ENCODE results near the gene PCLAF. TPM values are rescaled to one million over a fixed set of nuclear protein-coding genes. Genes with fewer than 3 reads are reported as not detected.
"Not testable (repeated sequence)": the region's sequence is repeated elsewhere in the genome, so short reads cannot be mapped to it uniquely, and the experiment has no call there.

PCLAF gene
- total RNA-seq, 1 donor from 2014 or later = 8.4 TPM

DNA sequence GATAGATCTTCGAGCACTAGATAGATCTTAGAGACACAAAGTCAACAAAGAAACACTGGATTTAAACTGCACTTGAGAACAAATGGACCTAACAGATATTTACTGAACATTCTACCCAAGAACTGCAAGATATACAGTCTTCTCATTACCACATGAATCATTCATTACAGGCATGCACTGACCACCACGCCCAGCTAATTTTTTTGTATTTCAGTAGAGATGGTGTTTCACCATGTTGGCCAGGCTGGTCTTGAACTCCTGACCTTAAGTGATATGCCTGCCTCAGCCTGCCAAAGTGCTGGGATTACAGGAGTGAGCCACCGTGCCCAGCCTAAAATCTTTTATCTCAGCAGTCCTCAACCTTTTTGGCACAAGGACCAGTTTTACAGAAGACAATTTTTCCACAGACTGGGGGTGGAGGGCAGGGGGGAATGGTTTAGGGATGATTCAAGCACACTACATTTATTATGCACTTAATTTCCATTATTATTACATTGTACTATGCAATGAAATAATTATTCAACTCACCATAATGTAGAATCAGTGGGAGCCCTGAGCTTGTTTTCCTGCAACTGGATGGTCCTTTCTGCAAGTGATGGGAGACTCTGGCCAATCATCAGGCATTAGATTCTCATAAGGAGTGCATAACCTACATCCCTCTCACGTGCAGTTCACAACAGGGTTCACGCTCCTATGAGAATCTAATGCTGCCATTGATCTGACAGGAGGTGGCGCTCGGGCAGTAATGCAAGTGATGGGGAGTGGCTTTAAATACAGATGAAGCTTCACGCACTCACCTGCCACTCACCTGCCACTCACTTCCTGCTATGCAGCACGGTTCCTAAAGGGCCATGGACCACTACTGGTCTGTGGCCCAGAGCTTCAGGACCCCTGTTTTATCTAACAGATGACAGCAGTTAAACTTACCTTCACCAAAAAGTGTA, 47.0 kb downstream of the PCLAF start:
- no peak for DNase-seq (ENCODE audit: low read depth)
- no peaks in the 10 kb centered on the region for H3K36me3 ChIP-seq (ENCODE audit: control insufficient read depth, insufficient read depth, low read length)
- H3K4me3 ChIP-seq (ENCODE audit: low read depth, low read length) = no peak overlapping the region
- TF ChIP-seq, protein P1, sequence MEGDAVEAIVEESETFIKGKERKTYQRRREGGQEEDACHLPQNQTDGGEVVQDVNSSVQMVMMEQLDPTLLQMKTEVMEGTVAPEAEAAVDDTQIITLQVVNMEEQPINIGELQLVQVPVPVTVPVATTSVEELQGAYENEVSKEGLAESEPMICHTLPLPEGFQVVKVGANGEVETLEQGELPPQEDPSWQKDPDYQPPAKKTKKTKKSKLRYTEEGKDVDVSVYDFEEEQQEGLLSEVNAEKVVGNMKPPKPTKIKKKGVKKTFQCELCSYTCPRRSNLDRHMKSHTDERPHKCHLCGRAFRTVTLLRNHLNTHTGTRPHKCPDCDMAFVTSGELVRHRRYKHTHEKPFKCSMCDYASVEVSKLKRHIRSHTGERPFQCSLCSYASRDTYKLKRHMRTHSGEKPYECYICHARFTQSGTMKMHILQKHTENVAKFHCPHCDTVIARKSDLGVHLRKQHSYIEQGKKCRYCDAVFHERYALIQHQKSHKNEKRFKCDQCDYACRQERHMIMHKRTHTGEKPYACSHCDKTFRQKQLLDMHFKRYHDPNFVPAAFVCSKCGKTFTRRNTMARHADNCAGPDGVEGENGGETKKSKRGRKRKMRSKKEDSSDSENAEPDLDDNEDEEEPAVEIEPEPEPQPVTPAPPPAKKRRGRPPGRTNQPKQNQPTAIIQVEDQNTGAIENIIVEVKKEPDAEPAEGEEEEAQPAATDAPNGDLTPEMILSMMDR (IDR thresholded peaks at IDR 0.05; ENCODE audit: insufficient read depth, low read length, poor library complexity, severe bottlenecking) = no peak
- no peaks in the 10 kb centered on the region for H3K27me3 ChIP-seq (ENCODE audit: control insufficient read depth, insufficient read depth, low read length)

DNA sequence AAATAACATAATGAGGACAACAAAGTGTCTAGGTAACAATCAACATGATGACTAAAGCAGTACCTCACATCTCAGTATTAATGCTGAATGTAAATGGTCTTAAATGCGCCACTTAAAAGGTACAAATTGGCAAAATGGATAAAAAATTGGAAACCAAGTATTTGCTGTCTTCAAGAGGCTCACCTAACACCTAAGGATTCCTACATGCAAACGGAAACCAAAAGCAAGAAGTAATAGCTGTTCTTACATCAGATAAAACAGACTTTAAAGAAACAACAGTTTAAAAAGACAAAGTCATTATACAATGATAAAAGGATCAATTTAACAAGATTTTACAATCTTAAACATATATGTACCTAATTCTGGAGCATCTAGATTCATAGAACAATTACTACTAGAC, 47.7 kb downstream of the PCLAF start:
- Histone ChIP-seq H3K36me3 (ENCODE audit: control insufficient read depth, insufficient read depth, low read length) (no peaks in the 10 kb centered on the region), H3K27me3 (ENCODE audit: control insufficient read depth, insufficient read depth, low read length) (no peaks in the 10 kb centered on the region), H3K4me3 (ENCODE audit: low read depth, low read length) (no peak overlapping the region)
- no peak for DNase-seq (ENCODE audit: low read depth)
- TF ChIP-seq, protein P1 (IDR thresholded peaks at IDR 0.05; ENCODE audit: insufficient read depth, low read length, poor library complexity, severe bottlenecking) = no peak

DNA sequence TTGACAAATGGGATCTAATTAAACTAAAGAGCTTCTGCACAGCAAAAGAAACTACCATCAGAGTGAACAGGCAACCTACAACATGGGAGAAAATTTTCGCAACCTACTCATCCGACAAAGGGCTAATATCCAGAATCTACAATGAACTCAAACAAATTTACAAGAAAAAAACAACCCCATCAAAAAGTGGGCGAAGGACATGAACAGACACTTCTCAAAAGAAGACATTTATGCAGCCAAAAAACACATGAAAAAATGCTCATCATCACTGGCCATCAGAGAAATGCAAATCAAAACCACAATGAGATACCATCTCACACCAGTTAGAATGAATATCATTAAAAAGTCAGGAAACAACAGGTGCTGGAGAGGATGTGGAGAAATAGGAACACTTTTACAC, 49.6 kb downstream of the PCLAF start:
- not testable (repeated sequence) for H3K4me3 ChIP-seq (ENCODE audit: low read depth, low read length); H3K27me3 ChIP-seq (ENCODE audit: control insufficient read depth, insufficient read depth, low read length); DNase-seq (ENCODE audit: low read depth); H3K36me3 ChIP-seq (ENCODE audit: control insufficient read depth, insufficient read depth, low read length)

DNA sequence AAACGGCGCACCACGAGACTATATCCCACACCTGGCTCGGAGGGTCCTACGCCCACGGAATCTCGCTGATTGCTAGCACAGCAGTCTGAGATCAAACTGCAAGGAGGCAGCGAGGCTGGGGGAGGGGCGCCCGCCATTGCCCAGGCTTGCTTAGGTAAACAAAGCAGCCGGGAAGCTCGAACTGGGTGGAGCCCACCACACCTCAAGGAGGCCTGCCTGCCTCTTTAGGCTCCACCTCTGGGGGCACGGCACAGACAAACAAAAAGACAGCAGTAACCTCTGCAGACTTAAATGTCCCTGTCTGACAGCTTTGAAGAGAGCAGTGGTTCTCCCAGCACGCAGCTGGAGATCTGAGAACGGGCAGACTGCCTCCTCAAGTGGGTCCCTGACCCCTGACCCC, 54.3 kb downstream of the PCLAF start:
- not testable (repeated sequence) for H3K36me3 ChIP-seq (ENCODE audit: control insufficient read depth, insufficient read depth, low read length); DNase-seq (ENCODE audit: low read depth); H3K4me3 ChIP-seq (ENCODE audit: low read depth, low read length); H3K27me3 ChIP-seq (ENCODE audit: control insufficient read depth, insufficient read depth, low read length)

DNA sequence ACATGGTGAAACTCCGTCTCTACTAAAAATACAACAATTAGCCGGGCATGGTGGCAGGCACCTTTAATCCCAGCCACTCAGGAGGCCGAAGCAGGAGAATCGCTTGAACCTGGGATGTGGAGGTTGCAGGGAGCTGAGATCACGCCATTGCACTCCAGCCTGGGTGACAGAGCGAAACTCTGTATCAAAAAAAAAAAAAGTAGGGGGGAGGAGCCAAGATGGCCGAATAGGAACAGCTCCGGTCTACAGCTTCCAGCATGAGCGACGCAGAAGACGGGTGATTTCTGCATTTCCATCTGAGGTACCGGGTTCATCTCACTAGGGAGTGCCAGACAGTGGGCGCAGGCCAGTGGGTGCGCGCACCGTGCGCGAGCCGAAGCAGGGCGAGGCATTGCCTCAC, 54.8 kb downstream of the PCLAF start:
- not testable (repeated sequence) for H3K4me3 ChIP-seq (ENCODE audit: low read depth, low read length)

DNA sequence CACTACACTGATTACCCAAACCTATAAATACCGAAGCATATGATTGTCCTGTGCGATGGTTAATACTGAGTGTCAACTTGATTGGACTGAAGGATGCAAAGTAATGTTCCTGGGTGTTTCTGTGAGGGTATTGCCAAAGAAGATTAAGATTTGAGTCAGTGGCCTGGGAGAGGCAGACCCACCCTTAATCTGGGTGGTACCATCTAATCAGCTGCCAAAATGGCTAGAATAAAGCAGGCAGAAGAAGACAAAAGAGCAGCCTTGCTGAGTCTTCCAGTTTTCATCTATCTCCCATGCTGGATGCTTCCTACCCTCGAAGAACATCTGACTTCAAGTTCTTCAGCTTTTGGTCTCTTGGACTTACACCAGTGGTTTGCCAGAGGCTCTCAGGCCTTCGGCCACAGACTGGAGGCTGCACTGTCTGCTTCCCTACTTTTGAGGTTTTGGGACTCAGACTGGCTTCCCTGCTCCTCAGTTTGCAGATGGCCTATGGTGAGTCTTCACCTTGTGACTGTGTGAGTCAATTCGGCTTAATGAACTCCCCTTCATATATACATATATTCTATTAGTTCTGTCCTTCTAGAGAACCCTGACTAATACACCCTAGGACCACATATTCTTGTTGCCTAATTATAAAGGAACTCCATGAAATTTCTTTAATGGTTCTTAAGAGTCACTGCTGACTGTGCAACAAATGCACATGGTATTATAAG, 56.9 kb downstream of the PCLAF start:
- H3K4me3 ChIP-seq (ENCODE audit: low read depth, low read length) = no peak overlapping the region
- TF ChIP-seq, protein P1 (IDR thresholded peaks at IDR 0.05; ENCODE audit: insufficient read depth, low read length, poor library complexity, severe bottlenecking) = no peak
- H3K36me3 ChIP-seq (ENCODE audit: control insufficient read depth, insufficient read depth, low read length) = no peaks in the 10 kb centered on the region
- no peaks in the 10 kb centered on the region for H3K27me3 ChIP-seq (ENCODE audit: control insufficient read depth, insufficient read depth, low read length)
- DNase-seq (ENCODE audit: low read depth) = no peak

More for the DNA sequence above, 54.8 kb downstream of the PCLAF start:
- not testable (repeated sequence) for H3K36me3 ChIP-seq (ENCODE audit: control insufficient read depth, insufficient read depth, low read length); DNase-seq (ENCODE audit: low read depth); H3K27me3 ChIP-seq (ENCODE audit: control insufficient read depth, insufficient read depth, low read length)

DNA sequence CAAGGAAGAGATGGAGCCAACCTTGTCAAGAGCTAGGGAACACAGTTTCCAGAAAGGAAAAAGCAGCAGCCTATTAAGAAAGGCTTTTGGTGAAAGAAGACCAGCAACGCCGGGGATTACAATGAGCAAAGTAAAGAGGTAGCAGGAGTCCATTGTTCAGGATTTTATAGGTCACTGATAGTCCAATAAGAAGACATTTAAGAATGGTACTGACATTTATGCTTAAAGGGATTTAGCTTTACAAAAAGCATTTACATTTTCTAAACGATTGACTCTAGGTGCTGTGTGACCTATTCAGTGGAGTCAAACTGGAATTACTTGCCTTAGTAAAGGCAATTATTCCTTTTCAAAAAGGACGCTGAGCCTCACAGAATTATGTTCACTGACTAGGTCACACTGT, 66.0 kb downstream of the PCLAF start:
- Histone ChIP-seq H3K36me3 (ENCODE audit: control insufficient read depth, insufficient read depth, low read length) (no peaks in the 10 kb centered on the region), H3K27me3 (ENCODE audit: control insufficient read depth, insufficient read depth, low read length) (no peaks in the 10 kb centered on the region), H3K4me3 (ENCODE audit: low read depth, low read length) (no peak overlapping the region)
- no peak for DNase-seq (ENCODE audit: low read depth)
- TF ChIP-seq, protein P1 (IDR thresholded peaks at IDR 0.05; ENCODE audit: insufficient read depth, low read length, poor library complexity, severe bottlenecking) = no peak
